CD14-positive monocyte (primary cell): ENCODE results near the gene DRC1. TPM values are rescaled to one million over a fixed set of nuclear protein-coding genes. Genes with fewer than 3 reads are reported as not detected.

ENCODE experiments used
- DNase-seq, 3 donors: peaks; one replicate each; pipeline ENCODE4 v3.0.0-alpha.2; 2011 to 2022
- H2AFZ ChIP-seq: 2 replicates; pipeline ENCODE4 v1.6.0; 2012; ENCODE audit warnings: mild to moderate bottlenecking, low read depth, low read length, inconsistent platforms; ENCODE audit not compliant: insufficient read depth, poor library complexity, severe bottlenecking
- H3K27ac ChIP-seq, 2 donors: 1 replicate in 1 of 2; 2 replicates in 1 of 2; pipeline ENCODE4 v1.5.1; 2012 to 2013; ENCODE audit warnings: low read length in 2 of 2, control low read depth in 1 of 2, inconsistent platforms in 1 of 2, low read depth in 1 of 2, mild to moderate bottlenecking in 1 of 2
- H3K27me3 ChIP-seq, 2 donors: one replicate each; pipeline versions ENCODE4 v1.6.0 to v1.6.1; 2011 to 2013; ENCODE audit warnings: low read length in 2 of 2; ENCODE audit not compliant: control insufficient read depth in 2 of 2, insufficient read depth in 2 of 2
- H3K36me3 ChIP-seq, 2 donors: replicated peaks in 1 of 2; 1 replicate in 1 of 2; 2 replicates in 1 of 2; pipeline versions ENCODE4 v1.5.1 to v1.6.1; 2012 to 2013; ENCODE audit warnings: low read length in 2 of 2, control low read depth in 1 of 2, inconsistent platforms in 1 of 2, mild to moderate bottlenecking in 1 of 2; ENCODE audit not compliant: insufficient read depth in 2 of 2, control insufficient read depth in 1 of 2
- H3K4me1 ChIP-seq, 2 donors: 1 replicate in 1 of 2; 2 replicates in 1 of 2; pipeline versions ENCODE4 v1.5.1 to v1.6.1; 2012 to 2013; ENCODE audit warnings: low read length in 2 of 2, control low read depth in 1 of 2, inconsistent platforms in 1 of 2, mild to moderate bottlenecking in 1 of 2, moderate library complexity in 1 of 2; ENCODE audit not compliant: insufficient read depth in 2 of 2, control insufficient read depth in 1 of 2
- H3K4me2 ChIP-seq: replicated peaks from 2 replicates; pipeline ENCODE3; 2012; ENCODE audit warnings: low read length, moderate library complexity, mild to moderate bottlenecking; ENCODE audit not compliant: poor library complexity, severe bottlenecking; ENCODE audit errors: extremely low read depth
- H3K4me3 ChIP-seq, 3 experiments: fragments of 200-600 bp in 1 of 3; sonication (generic) in 1 of 3; replicated peaks in 1 of 3; 1 replicate in 2 of 3; 2 replicates in 1 of 3; pipeline ENCODE4 v1.5.1; 2011 to 2013; ENCODE audit warnings: low read length in 3 of 3, mild to moderate bottlenecking in 3 of 3, control low read depth in 2 of 3, low read depth in 2 of 3, inconsistent platforms in 1 of 3, moderate library complexity in 1 of 3
- H3K79me2 ChIP-seq: 2 replicates; pipeline ENCODE4 v1.6.0; 2012; ENCODE audit warnings: mild to moderate bottlenecking, control low read depth, inconsistent platforms, low read length, moderate library complexity; ENCODE audit not compliant: insufficient read depth
- H3K9ac ChIP-seq: 2 replicates; pipeline ENCODE4 v1.6.0; 2017; ENCODE audit warnings: low read length, mild to moderate bottlenecking; ENCODE audit not compliant: insufficient read depth, poor library complexity, severe bottlenecking
- H3K9me3 ChIP-seq, 2 donors: replicated peaks in 1 of 2; 1 replicate in 1 of 2; 2 replicates in 1 of 2; pipeline versions ENCODE4 v1.5.1 to v1.6.1; 2012 to 2013; ENCODE audit warnings: low read length in 2 of 2, control low read depth in 1 of 2; ENCODE audit not compliant: control insufficient read depth in 1 of 2, insufficient read depth in 1 of 2
- H4K20me1 ChIP-seq: 2 replicates; pipeline ENCODE4 v1.6.0; 2012; ENCODE audit warnings: mild to moderate bottlenecking, low read length, control low read depth, moderate library complexity; ENCODE audit not compliant: insufficient read depth
- H3K27ac Mint-ChIP-seq, 7 donors: one replicate each; pipeline ENCODE4 v1.8.0; 2020; ENCODE audit warnings: mild to moderate bottlenecking in 7 of 7, mixed read lengths in 7 of 7, moderate library complexity in 6 of 7, inconsistent platforms in 2 of 7
- H3K27me3 Mint-ChIP-seq, 3 donors: one replicate each; pipeline ENCODE4 v1.8.0; 2021 to 2022; ENCODE audit warnings: low read depth in 3 of 3, mild to moderate bottlenecking in 3 of 3, mixed read lengths in 3 of 3, moderate library complexity in 3 of 3, inconsistent platforms in 1 of 3
- H3K36me3 Mint-ChIP-seq, 2 donors: one replicate each; pipeline ENCODE4 v1.8.0; 2020; ENCODE audit warnings: mixed read lengths in 2 of 2, inconsistent platforms in 1 of 2, mild to moderate bottlenecking in 1 of 2
- H3K4me1 Mint-ChIP-seq: one replicate; pipeline ENCODE4 v1.8.0; 2020; ENCODE audit warnings: mild to moderate bottlenecking, mixed read lengths
- H3K4me3 Mint-ChIP-seq, 2 donors: one replicate each; pipeline ENCODE4 v1.8.0; 2020; ENCODE audit warnings: mild to moderate bottlenecking in 2 of 2, mixed read lengths in 2 of 2, moderate library complexity in 1 of 2
- H3K9me3 Mint-ChIP-seq, 7 donors: one replicate each; pipeline ENCODE4 v1.8.0; 2020 to 2022; ENCODE audit warnings: mixed read lengths in 7 of 7, mild to moderate bottlenecking in 6 of 7, moderate library complexity in 6 of 7, inconsistent platforms in 2 of 7
- WGBS: methylation state at CpG from one replicate; pipeline ENCODE4 v1.1.5; 2013; ENCODE audit warnings: missing lambda C conversion rate; ENCODE audit not compliant: insufficient coverage; 5-methylcytosine and 5-hydroxymethylcytosine counted together
- intact Hi-C, 2 donors: fragments of 100-400 bp; cut with micrococcal nuclease; formaldehyde crosslinking; loops; one replicate each; pipeline versions ENCODE4 v1.15.0 to v1.15.1; 2023
- polyA plus RNA-seq, 3 donors: library from polyadenylated mRNA; depleted of rRNA in 1 of 3; unstranded in 2 of 3; stranded (reverse) in 1 of 3; fragments of 300-500 nt in 2 of 3; fragments of >200 nt in 1 of 3; fragmentation: Illumina TruSeq in 2 of 3; gene quantifications; 1 replicate in 2 of 3; 2 replicates in 1 of 3; pipeline ENCODE4 v1.2.3, GENCODE V29; 2012 to 2021
- TF ChIP-seq, protein P1 (sequence below): fragments of 200-600 bp; IDR thresholded peaks from one replicate; pipeline ENCODE4 v1.8.0; 2022; ENCODE audit warnings: antibody characterized with exemption, mild to moderate bottlenecking

Gene DRC1
- polyA plus RNA-seq, 3 donors = not detected

DNA sequence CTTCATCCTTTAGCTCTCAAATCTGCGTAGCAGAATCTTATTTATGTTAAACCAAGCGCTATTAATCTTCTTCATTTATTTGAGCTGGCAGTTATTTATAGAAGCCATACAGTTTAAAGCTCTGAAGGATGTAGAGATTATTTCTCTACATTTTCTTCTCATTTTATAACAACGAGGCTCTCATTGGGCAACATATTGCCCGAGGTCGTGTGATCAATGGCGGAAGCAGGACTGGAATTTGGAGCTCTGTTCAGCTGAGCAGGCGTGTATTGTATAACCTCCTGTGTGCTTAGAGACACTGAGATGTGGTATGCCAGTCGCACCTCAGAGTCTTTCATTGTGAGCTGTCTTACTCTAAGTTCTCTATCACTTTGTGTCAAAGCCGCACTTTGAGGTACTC is 17.5 kb upstream of the DRC1 start:
- Histone ChIP-seq H3K4me2 (no peak overlapping the region), H3K4me3 (no peak overlapping the region), H3K27ac (no peak overlapping the region), H3K36me3 (peaks cover 35 to 60% of the 10 kb centered on the region in 2 donors), H2AFZ (no peak overlapping the region), H3K9me3 (no peaks in the 10 kb centered on the region), H3K27me3 (no peaks in the 10 kb centered on the region), H4K20me1 (no peaks in the 10 kb centered on the region), H3K9ac (no peak overlapping the region), H3K4me1 (peaks cover 11 to 14% of the 10 kb centered on the region in 2 donors), H3K79me2 (no peaks in the 10 kb centered on the region)
- H3K36me3 Mint-ChIP-seq = peaks cover 31 to 53% of the 10 kb centered on the region in 2 donors
- H3K4me1 Mint-ChIP-seq = peaks cover 12% of the 10 kb centered on the region
- no peak overlapping the region for H3K27ac Mint-ChIP-seq
- WGBS = 100% methylated on average over 3 of the region's 9 CpGs
- intact Hi-C loops = no loop called here
- no peaks in the 10 kb centered on the region for H3K27me3 Mint-ChIP-seq
- TF ChIP-seq, protein P1, sequence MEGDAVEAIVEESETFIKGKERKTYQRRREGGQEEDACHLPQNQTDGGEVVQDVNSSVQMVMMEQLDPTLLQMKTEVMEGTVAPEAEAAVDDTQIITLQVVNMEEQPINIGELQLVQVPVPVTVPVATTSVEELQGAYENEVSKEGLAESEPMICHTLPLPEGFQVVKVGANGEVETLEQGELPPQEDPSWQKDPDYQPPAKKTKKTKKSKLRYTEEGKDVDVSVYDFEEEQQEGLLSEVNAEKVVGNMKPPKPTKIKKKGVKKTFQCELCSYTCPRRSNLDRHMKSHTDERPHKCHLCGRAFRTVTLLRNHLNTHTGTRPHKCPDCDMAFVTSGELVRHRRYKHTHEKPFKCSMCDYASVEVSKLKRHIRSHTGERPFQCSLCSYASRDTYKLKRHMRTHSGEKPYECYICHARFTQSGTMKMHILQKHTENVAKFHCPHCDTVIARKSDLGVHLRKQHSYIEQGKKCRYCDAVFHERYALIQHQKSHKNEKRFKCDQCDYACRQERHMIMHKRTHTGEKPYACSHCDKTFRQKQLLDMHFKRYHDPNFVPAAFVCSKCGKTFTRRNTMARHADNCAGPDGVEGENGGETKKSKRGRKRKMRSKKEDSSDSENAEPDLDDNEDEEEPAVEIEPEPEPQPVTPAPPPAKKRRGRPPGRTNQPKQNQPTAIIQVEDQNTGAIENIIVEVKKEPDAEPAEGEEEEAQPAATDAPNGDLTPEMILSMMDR = no peak
- H3K9me3 Mint-ChIP-seq = no peaks in the 10 kb centered on the region
- DNase-seq = no peak
- no peak overlapping the region for H3K4me3 Mint-ChIP-seq

DNA sequence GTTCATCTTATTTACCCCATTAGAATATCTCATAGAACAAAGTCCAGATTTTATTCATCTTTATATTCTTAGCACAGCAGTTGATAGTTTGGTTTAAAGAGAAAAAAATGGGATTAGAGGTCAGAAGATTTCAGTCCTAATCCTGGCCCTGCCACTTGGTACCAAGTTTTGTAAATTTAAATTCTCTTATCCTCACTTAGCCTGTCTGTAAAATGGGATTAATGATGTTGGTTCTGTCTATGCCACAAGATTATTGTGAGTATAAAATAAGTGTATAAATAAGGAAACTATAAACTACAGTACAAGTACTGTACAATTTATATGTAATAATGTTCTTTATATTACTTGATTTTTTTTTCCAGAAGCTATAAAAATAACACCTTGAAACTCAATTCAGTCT is 17.1 kb upstream of the DRC1 start:
- Histone ChIP-seq H3K27ac (no peak overlapping the region), H3K4me1 (peaks cover 11 to 14% of the 10 kb centered on the region in 2 donors), H3K79me2 (no peaks in the 10 kb centered on the region), H3K4me3 (no peak overlapping the region), H4K20me1 (no peaks in the 10 kb centered on the region), H3K9me3 (no peaks in the 10 kb centered on the region), H3K4me2 (no peak overlapping the region), H3K9ac (no peak overlapping the region), H3K27me3 (no peaks in the 10 kb centered on the region), H3K36me3 (peaks cover 39 to 65% of the 10 kb centered on the region in 2 donors), H2AFZ (no peak overlapping the region)
- Mint-ChIP-seq H3K27me3 (no peaks in the 10 kb centered on the region), H3K36me3 (peaks cover 34 to 57% of the 10 kb centered on the region in 2 donors), H3K27ac (no peak overlapping the region), H3K4me3 (no peak overlapping the region), H3K9me3 (no peaks in the 10 kb centered on the region), H3K4me1 (peaks cover 12% of the 10 kb centered on the region)
- no peak for DNase-seq
- intact Hi-C loops = no loop called here
- TF ChIP-seq, protein P1 = no peak
